ENCODE results near the gene CALCOCO2.

DNA sequence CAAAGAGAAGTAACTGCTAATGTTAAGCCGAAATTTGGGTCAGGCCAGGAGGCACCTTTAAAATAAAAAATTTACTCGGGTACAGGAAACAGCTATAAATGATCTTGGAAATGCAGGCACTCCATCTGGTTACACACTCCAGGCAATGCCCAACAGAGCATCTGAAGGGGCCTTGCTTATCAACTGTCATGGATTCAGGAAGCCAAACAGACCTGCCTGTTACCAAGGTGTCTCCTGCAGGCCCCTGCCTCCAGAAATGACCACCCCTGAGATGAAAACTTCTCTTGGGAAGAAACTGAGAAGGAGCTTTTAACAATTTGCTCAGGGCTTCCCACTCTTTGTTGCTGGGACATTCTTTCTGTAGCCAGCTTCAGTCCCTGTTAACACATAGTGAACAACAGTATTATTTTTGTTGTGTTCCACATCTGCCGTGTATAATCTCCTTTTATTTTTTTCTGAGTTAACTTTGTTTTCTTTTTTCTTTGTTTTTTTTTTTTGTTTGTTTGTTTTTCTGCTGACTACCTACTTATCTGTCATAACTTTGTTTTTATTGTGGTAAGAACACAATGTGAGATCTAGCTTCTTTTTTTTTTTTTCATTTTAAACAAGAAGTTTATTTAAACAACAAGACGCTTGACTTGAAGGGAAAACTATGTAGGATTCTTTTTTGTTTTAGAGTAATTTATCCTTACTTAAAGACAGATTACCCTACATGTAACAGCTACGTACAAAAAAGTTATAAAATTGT, 43.0 kb downstream of the CALCOCO2 start:
- TF ChIP-seq, protein P1, sequence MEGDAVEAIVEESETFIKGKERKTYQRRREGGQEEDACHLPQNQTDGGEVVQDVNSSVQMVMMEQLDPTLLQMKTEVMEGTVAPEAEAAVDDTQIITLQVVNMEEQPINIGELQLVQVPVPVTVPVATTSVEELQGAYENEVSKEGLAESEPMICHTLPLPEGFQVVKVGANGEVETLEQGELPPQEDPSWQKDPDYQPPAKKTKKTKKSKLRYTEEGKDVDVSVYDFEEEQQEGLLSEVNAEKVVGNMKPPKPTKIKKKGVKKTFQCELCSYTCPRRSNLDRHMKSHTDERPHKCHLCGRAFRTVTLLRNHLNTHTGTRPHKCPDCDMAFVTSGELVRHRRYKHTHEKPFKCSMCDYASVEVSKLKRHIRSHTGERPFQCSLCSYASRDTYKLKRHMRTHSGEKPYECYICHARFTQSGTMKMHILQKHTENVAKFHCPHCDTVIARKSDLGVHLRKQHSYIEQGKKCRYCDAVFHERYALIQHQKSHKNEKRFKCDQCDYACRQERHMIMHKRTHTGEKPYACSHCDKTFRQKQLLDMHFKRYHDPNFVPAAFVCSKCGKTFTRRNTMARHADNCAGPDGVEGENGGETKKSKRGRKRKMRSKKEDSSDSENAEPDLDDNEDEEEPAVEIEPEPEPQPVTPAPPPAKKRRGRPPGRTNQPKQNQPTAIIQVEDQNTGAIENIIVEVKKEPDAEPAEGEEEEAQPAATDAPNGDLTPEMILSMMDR (IDR thresholded peaks at IDR 0.05), result no peak
- TF ChIP-seq EP300 (IDR thresholded peaks at IDR 0.05) (no peak), ESRRA (IDR thresholded peaks at IDR 0.05; ENCODE audit: borderline replicate concordance, low read length) (no peak), CEBPB (IDR thresholded peaks at IDR 0.05) (no peak), POLR2A (IDR thresholded peaks at IDR 0.05; ENCODE audit: low read length) (no peak), MYC (IDR thresholded peaks at IDR 0.05; ENCODE audit: borderline replicate concordance, low read length) (no peak), JUN (IDR thresholded peaks at IDR 0.05) (no peak)
- TF ChIP-seq, protein P2, sequence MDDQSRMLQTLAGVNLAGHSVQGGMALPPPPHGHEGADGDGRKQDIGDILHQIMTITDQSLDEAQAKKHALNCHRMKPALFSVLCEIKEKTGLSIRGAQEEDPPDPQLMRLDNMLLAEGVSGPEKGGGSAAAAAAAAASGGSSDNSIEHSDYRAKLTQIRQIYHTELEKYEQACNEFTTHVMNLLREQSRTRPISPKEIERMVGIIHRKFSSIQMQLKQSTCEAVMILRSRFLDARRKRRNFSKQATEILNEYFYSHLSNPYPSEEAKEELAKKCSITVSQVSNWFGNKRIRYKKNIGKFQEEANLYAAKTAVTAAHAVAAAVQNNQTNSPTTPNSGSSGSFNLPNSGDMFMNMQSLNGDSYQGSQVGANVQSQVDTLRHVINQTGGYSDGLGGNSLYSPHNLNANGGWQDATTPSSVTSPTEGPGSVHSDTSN (IDR thresholded peaks at IDR 0.05), result no peak
- TF ChIP-seq, protein P3, sequence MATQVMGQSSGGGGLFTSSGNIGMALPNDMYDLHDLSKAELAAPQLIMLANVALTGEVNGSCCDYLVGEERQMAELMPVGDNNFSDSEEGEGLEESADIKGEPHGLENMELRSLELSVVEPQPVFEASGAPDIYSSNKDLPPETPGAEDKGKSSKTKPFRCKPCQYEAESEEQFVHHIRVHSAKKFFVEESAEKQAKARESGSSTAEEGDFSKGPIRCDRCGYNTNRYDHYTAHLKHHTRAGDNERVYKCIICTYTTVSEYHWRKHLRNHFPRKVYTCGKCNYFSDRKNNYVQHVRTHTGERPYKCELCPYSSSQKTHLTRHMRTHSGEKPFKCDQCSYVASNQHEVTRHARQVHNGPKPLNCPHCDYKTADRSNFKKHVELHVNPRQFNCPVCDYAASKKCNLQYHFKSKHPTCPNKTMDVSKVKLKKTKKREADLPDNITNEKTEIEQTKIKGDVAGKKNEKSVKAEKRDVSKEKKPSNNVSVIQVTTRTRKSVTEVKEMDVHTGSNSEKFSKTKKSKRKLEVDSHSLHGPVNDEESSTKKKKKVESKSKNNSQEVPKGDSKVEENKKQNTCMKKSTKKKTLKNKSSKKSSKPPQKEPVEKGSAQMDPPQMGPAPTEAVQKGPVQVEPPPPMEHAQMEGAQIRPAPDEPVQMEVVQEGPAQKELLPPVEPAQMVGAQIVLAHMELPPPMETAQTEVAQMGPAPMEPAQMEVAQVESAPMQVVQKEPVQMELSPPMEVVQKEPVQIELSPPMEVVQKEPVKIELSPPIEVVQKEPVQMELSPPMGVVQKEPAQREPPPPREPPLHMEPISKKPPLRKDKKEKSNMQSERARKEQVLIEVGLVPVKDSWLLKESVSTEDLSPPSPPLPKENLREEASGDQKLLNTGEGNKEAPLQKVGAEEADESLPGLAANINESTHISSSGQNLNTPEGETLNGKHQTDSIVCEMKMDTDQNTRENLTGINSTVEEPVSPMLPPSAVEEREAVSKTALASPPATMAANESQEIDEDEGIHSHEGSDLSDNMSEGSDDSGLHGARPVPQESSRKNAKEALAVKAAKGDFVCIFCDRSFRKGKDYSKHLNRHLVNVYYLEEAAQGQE (IDR thresholded peaks at IDR 0.05), result no peak

Measured in A549 (cell line).